PC-3 (cell line): ENCODE results near the gene ZNF660. TPM values are rescaled to one million over a fixed set of nuclear protein-coding genes. Genes with fewer than 3 reads are reported as not detected.

Source experiments
- ATAC-seq: fragments of 200-7000 bp; cut with Tn5 transposase; 2 replicates; pipeline ENCODE4 v1.9.1; 2020; ENCODE audit warnings: mild to moderate bottlenecking, moderate library complexity
- BruUV-seq: library from RNA; stranded (reverse); fragments of 400-500 nt; replicated peaks from 2 replicates; lab custom pipeline; 2021; lab: Mats Ljungman, UMichigan
- CTCF ChIA-PET: fragments of 300-600 bp; sonication (Branson Sonifier 250); formaldehyde crosslinking; loops from one replicate; lab custom pipeline; 2022; ENCODE audit warnings: antibody characterized with exemption; lab: Charles Lee
- POLR2A ChIA-PET: fragments of 300-600 bp; sonication (Branson Sonifier 250); formaldehyde crosslinking; loops from one replicate; lab custom pipeline; 2022; ENCODE audit warnings: antibody characterized with exemption; ENCODE audit not compliant: unreplicated experiment; lab: Charles Lee
- DNase-seq: peaks from one replicate; pipeline ENCODE4 v3.0.0-alpha.2; 2015
- H2AFZ ChIP-seq: fragments of 300-600 bp; sonication (generic); 2 replicates; pipeline ENCODE4 v1.6.0; 2016; ENCODE audit warnings: antibody characterized with exemption, low read length
- H3F3A ChIP-seq: fragments of 300-600 bp; sonication (generic); one replicate; pipeline ENCODE4 v1.6.0; 2017; ENCODE audit warnings: antibody characterized with exemption, low read length, control low read depth, mild to moderate bottlenecking; ENCODE audit not compliant: unreplicated experiment
- H3K27ac ChIP-seq: fragments of 300-600 bp; sonication (generic); 2 replicates; pipeline ENCODE4 v1.5.1; 2016; ENCODE audit warnings: mild to moderate bottlenecking, low read length
- H3K27me3 ChIP-seq: fragments of 300-600 bp; sonication (generic); 2 replicates; pipeline ENCODE4 v1.6.1; 2016; ENCODE audit warnings: low read length, mixed read lengths
- H3K36me3 ChIP-seq: fragments of 300-600 bp; sonication (generic); 2 replicates; pipeline ENCODE4 v1.6.1; 2016; ENCODE audit warnings: low read depth, mixed run types, low read length, mixed read lengths
- H3K4me1 ChIP-seq: fragments of 300-600 bp; sonication (generic); 2 replicates; pipeline ENCODE4 v1.5.1; 2016; ENCODE audit warnings: low read length; ENCODE audit not compliant: insufficient read depth
- H3K4me2 ChIP-seq: fragments of 300-600 bp; sonication (generic); 2 replicates; pipeline ENCODE4 v1.6.0; 2016; ENCODE audit warnings: low read length
- H3K4me3 ChIP-seq: fragments of 300-600 bp; sonication (generic); 2 replicates; pipeline ENCODE4 v1.5.1; 2016; ENCODE audit warnings: mild to moderate bottlenecking, low read length, mixed read lengths
- H3K79me2 ChIP-seq: fragments of 300-600 bp; sonication (generic); 2 replicates; pipeline ENCODE4 v1.6.1; 2017; ENCODE audit warnings: low read length, mixed read lengths
- H3K9ac ChIP-seq: fragments of 300-600 bp; sonication (generic); 2 replicates; pipeline ENCODE4 v1.6.0; 2016; ENCODE audit warnings: mild to moderate bottlenecking, low read length
- H3K9me2 ChIP-seq: fragments of 300-600 bp; sonication (generic); replicated peaks from 2 replicates; pipeline ENCODE4 v1.6.1; 2016; ENCODE audit warnings: mixed run types, low read length, mixed read lengths
- H3K9me3 ChIP-seq: fragments of 300-600 bp; sonication (generic); 2 replicates; pipeline ENCODE4 v1.6.1; 2016; ENCODE audit warnings: low read length, mixed read lengths
- H4K20me1 ChIP-seq: fragments of 300-600 bp; sonication (generic); 2 replicates; pipeline ENCODE4 v1.6.1; 2016; ENCODE audit warnings: low read length, mixed read lengths
- EZH2 ChIP-seq: fragments of 300-600 bp; sonication (generic); IDR thresholded peaks from one replicate; pipeline ENCODE4 v1.6.1; 2017; ENCODE audit warnings: antibody characterized with exemption, mild to moderate bottlenecking, low read length; ENCODE audit not compliant: unreplicated experiment
- EZH2phosphoT487 ChIP-seq: fragments of 300-600 bp; sonication (generic); IDR thresholded peaks from 2 replicates; pipeline ENCODE4 v1.6.1; 2018; ENCODE audit warnings: mild to moderate bottlenecking, antibody characterized with exemption, low read length, borderline replicate concordance
- intact Hi-C: fragments of 100-400 bp; cut with micrococcal nuclease; formaldehyde crosslinking; loops from 2 replicates; pipeline ENCODE4 v1.9.0; 2023
- total RNA-seq: library from RNA; depleted of rRNA; stranded (reverse); fragments of >200 nt; gene quantifications from 2 replicates; pipeline ENCODE4 v1.2.3, GENCODE V29; 2014
- TF ChIP-seq, protein P1 (sequence below): fragments of 300-600 bp; sonication (generic); conservative IDR thresholded peaks from 2 replicates; pipeline ENCODE4 v1.5.1; 2017; ENCODE audit warnings: antibody characterized with exemption, low read depth, mild to moderate bottlenecking, low read length

The ZNF660 gene
- total RNA-seq, 1 experiment from 2014 or later, result not detected

DNA sequence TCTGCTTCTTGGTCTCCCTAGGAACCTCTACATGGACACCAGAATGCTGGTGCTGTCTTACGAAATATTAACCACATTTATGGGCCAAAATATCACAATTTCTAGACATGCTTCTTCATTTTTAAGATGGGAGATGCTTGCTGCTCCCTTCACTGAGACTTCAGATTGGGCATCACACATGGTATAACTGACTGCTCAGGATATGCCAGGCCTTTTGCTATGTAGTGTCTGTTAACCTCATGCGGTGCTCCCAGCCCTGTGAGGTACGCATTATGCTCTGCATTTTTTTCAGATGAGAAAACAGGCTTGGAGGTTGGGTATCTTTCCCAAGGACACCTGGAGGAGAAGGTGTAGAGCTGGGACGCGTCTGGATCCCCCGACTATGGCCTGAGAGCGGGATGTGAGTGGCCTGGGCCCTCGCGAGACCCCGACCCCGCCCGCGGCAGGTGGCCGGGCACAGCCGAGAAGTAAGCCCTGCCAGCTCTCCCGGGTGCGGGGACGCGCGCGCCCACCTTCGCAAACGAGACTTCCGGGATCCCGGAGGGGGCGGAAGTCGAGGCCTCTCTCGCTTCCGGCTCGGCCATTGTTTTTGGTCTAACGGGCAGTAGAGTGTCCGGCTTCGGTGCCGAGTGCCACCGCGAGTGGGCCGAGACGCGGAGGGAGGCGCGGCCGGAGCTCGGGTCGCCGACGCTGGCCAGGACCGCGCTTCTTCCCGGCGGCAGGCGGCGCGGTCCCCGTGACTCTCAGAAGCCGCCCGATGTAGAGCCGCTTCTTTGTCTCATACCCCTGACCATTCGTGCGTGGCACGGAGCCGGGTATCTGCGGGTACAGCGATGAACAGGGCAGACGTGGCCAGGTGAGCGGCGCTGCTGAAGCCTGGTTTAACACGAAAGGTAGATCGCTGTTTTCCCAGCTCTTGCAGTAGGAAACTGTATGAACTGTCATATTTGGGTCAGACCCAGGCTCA, 29.9 kb upstream of the ZNF660 start, which contains the start of gene ZKSCAN7:
Gene ZKSCAN7 (plus strand): TSS at position 568 of the 967 bp plus-strand sequence. CDS start 1,855 bp downstream, outside the sequence.
- no peak within 1 kb of the TSS for H3K4me3 ChIP-seq
- ChIA-PET CTCF (no interaction called here), POLR2A (no interaction called here)
- no peak for ATAC-seq
- no peaks in the 10 kb centered on the region for H3K36me3 ChIP-seq
- intact Hi-C loops, result no loop called here
- no peaks in the 10 kb centered on the region for H3K4me1 ChIP-seq
- no peaks in the 10 kb centered on the region for H3K9me2 ChIP-seq
- BruUV-seq, result no TSS peak
- H3K79me2 ChIP-seq, result no peaks in the 10 kb centered on the region
- TF ChIP-seq, protein P1, sequence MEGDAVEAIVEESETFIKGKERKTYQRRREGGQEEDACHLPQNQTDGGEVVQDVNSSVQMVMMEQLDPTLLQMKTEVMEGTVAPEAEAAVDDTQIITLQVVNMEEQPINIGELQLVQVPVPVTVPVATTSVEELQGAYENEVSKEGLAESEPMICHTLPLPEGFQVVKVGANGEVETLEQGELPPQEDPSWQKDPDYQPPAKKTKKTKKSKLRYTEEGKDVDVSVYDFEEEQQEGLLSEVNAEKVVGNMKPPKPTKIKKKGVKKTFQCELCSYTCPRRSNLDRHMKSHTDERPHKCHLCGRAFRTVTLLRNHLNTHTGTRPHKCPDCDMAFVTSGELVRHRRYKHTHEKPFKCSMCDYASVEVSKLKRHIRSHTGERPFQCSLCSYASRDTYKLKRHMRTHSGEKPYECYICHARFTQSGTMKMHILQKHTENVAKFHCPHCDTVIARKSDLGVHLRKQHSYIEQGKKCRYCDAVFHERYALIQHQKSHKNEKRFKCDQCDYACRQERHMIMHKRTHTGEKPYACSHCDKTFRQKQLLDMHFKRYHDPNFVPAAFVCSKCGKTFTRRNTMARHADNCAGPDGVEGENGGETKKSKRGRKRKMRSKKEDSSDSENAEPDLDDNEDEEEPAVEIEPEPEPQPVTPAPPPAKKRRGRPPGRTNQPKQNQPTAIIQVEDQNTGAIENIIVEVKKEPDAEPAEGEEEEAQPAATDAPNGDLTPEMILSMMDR, result no peak
- TF ChIP-seq EZH2 (no peak), EZH2phosphoT487 (no peak)
- H3K27me3 ChIP-seq, result no peaks in the 10 kb centered on the region
- no peak for DNase-seq
- H3K9me3 ChIP-seq, result no peaks in the 10 kb centered on the region
- no peak within 1 kb of the TSS for H3K27ac ChIP-seq
- no peak within 1 kb of the TSS for H2AFZ ChIP-seq
- H4K20me1 ChIP-seq, result no peaks in the 10 kb centered on the region
- H3K4me2 ChIP-seq, result no peak within 1 kb of the TSS
- H3K9ac ChIP-seq, result no peak within 1 kb of the TSS
- H3F3A ChIP-seq, result no peaks in the 10 kb centered on the region

DNA sequence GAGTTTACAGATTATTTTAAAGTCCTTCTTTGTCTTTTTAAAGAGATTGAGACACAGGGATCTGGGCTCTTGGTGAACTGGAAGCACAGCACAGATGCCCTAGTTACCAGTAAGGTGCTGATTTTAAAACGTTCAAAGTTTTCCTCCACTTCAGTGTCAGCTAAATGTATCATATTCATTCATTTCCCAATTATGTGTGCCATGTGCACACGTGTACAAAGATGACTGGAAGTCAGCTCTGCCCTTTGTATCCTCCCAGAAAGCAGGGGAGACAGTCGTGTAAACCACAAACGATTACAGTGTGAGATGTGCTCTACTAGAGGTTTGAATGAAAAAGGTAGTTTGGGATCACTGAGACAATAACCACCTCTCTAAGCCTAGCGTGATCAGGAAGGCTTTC, 29.0 kb upstream of the ZNF660 start:
- POLR2A ChIA-PET, result no interaction called here

More for the DNA sequence above, 29.0 kb upstream of the ZNF660 start:
- H3K79me2 ChIP-seq, result no peaks in the 10 kb centered on the region
- intact Hi-C loops, result no loop called here
- DNase-seq (no peak), ATAC-seq (no peak)
- no peak overlapping the region for H3K9ac ChIP-seq
- no peak overlapping the region for H3K4me3 ChIP-seq
- no peaks in the 10 kb centered on the region for H3F3A ChIP-seq
- no peaks in the 10 kb centered on the region for H3K9me3 ChIP-seq
- no peaks in the 10 kb centered on the region for H3K27me3 ChIP-seq
- H3K4me2 ChIP-seq, result no peak overlapping the region
- no TSS peak for BruUV-seq
- no peaks in the 10 kb centered on the region for H3K36me3 ChIP-seq
- TF ChIP-seq, protein P1, result no peak
- TF ChIP-seq EZH2, result no peak
- no peak for TF ChIP-seq EZH2phosphoT487
- no peaks in the 10 kb centered on the region for H4K20me1 ChIP-seq
- no peak overlapping the region for H3K27ac ChIP-seq
- CTCF ChIA-PET, result no interaction called here
- H3K9me2 ChIP-seq, result no peaks in the 10 kb centered on the region
- no peak overlapping the region for H2AFZ ChIP-seq
- H3K4me1 ChIP-seq, result no peaks in the 10 kb centered on the region
